Caco-2 (cell line): ENCODE measurements around the gene SLC30A4. TPM values are rescaled to one million over a fixed set of nuclear protein-coding genes. Genes with fewer than 3 reads are reported as not detected.

ENCODE experiments used
- BruUV-seq: library from RNA; stranded (reverse); fragments of 400-500 nt; replicated peaks from 2 replicates; lab custom pipeline; 2021; lab: Mats Ljungman, UMichigan
- CTCF ChIA-PET: fragments of 300-600 bp; sonication (Branson Sonifier 250); formaldehyde crosslinking; loops from one replicate; lab custom pipeline; 2022; ENCODE audit warnings: antibody characterized with exemption; lab: Charles Lee
- POLR2A ChIA-PET: fragments of 300-600 bp; sonication (Branson Sonifier 250); formaldehyde crosslinking; loops from one replicate; lab custom pipeline; 2022; ENCODE audit warnings: antibody characterized with exemption; lab: Charles Lee
- DNase-seq, 2 experiments: peaks; one replicate each; pipeline versions ENCODE4 v3.0.0 to v3.0.0-alpha.2; 2020 to 2022
- H3K27me3 ChIP-seq: replicated peaks from 2 replicates; pipeline ENCODE4 v1.6.0; 2011; ENCODE audit warnings: low read length; ENCODE audit not compliant: control insufficient read depth, insufficient read depth
- H3K36me3 ChIP-seq: 2 replicates; pipeline ENCODE4 v1.5.1; 2011; ENCODE audit warnings: low read length; ENCODE audit not compliant: control insufficient read depth, insufficient read depth
- H3K4me1 ChIP-seq: fragments of 250-450 bp; sonication (Bioruptor Pico); 2 replicates; pipeline ENCODE4 v1.5.1; 2020; ENCODE audit warnings: mild to moderate bottlenecking
- H3K4me3 ChIP-seq: 2 replicates; pipeline ENCODE4 v1.5.1; 2011; ENCODE audit warnings: low read depth, mild to moderate bottlenecking, control low read depth, low read length
- H3K9me3 ChIP-seq: fragments of 250-450 bp; sonication (Bioruptor Pico); 2 replicates; pipeline ENCODE4 v1.5.1; 2020; ENCODE audit warnings: mild to moderate bottlenecking, moderate library complexity
- H3K27ac Mint-ChIP-seq: one replicate; pipeline ENCODE4 v1.8.0; 2022; ENCODE audit warnings: mixed read lengths; ENCODE audit not compliant: unreplicated experiment
- H3K27me3 Mint-ChIP-seq: one replicate; pipeline ENCODE4 v1.8.0; 2022; ENCODE audit warnings: mixed read lengths; ENCODE audit not compliant: insufficient read depth, unreplicated experiment
- H3K36me3 Mint-ChIP-seq: one replicate; pipeline ENCODE4 v1.8.0; 2022; ENCODE audit warnings: mild to moderate bottlenecking, mixed read lengths; ENCODE audit not compliant: insufficient read depth, unreplicated experiment
- H3K4me1 Mint-ChIP-seq: one replicate; pipeline ENCODE4 v1.8.0; 2022; ENCODE audit warnings: low read depth, mixed read lengths; ENCODE audit not compliant: unreplicated experiment
- H3K4me3 Mint-ChIP-seq: one replicate; pipeline ENCODE4 v1.8.0; 2022; ENCODE audit warnings: mild to moderate bottlenecking, moderate library complexity, mixed read lengths; ENCODE audit not compliant: unreplicated experiment
- H3K9me3 Mint-ChIP-seq: one replicate; pipeline ENCODE4 v1.8.0; 2022; ENCODE audit warnings: mixed read lengths; ENCODE audit not compliant: unreplicated experiment
- intact Hi-C: fragments of 100-400 bp; cut with micrococcal nuclease; formaldehyde crosslinking; loops from one replicate; pipeline ENCODE4 v1.10.0; 2022; ENCODE audit not compliant: unreplicated experiment
- total RNA-seq: library from RNA; stranded (reverse); gene quantifications from 2 replicates; pipeline ENCODE4 v1.2.3, GENCODE V29; 2022
- TF ChIP-seq, protein P1 (sequence below), 2 experiments: fragments of 200-600 bp in 1 of 2; IDR thresholded peaks; 1 replicate in 1 of 2; 2 replicates in 1 of 2; pipeline versions ENCODE4 v1.5.1 to v1.8.0; 2011 to 2022; ENCODE audit warnings: antibody characterized with exemption in 1 of 2, control low read depth in 1 of 2, inconsistent platforms in 1 of 2, low read depth in 1 of 2, low read length in 1 of 2, mild to moderate bottlenecking in 1 of 2, moderate library complexity in 1 of 2; ENCODE audit not compliant: insufficient read depth in 1 of 2, severe bottlenecking in 1 of 2, unreplicated experiment in 1 of 2

SLC30A4 gene
- total RNA-seq, 1 experiment from 2014 or later = 0.61 TPM

DNA sequence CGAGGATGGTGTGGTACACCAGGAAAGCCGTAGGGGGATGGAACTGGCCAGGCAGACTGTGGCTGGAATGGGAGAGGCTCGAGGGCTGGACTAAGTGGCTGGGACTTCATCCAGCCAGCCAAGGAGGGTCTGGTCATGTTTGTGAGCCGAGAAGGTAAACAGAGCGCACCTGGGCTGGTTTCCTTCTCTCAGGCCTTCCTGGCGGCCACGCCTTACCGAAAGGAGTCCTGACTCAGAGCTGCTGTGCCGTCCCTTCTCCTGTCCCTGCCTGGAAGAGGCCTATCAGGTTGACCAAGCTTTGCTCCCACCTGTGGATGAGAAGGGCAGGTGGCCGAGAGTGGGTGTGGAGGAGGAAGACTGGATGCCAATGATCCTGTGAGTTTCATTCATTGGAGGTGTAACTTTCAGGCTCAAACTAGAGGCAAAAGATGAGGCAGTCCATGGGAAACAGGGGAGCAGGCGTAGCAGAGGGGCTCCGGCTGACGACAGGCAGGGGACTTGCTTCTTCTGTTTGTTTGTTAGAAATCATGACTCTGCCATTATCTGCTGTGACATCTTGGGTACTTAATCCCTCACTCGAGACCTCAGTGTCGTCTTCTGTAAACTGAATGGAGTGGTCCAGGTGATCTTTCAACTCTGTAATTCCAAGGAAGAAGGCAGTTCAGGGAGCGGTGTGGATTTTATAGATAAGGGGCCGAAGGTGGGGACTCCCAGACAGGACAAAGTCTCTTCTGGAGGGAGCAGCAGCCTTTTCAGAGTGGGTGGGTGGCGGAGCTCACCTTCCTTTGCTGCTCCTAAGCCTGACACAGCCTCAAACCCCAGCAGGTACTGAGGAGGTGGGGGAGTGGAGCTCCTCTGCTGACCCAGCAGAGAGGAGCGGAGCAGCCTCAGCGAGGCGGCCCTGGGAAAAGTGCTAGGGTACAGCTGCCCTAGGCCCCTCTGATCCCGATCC, 72.4 kb downstream of the SLC30A4 start:
- intact Hi-C loops = loop anchor here (2.0 kb wide), 1 partner anchor 283 kb away; no protein-coding TSS in a partner anchor
- no peaks in the 10 kb centered on the region for H3K36me3 ChIP-seq
- H3K36me3 Mint-ChIP-seq = peaks cover 5% of the 10 kb centered on the region
- peaks cover 25% of the 10 kb centered on the region for H3K4me1 Mint-ChIP-seq
- peaks cover 6% of the 10 kb centered on the region for H3K9me3 ChIP-seq
- H3K4me1 ChIP-seq = peaks cover 32% of the 10 kb centered on the region
- peak; percentile 43 to 78 for DNase-seq
- POLR2A ChIA-PET = no interaction called here
- BruUV-seq = no TSS peak
- no peaks in the 10 kb centered on the region for H3K27me3 ChIP-seq
- H3K9me3 Mint-ChIP-seq = no peaks in the 10 kb centered on the region
- CTCF ChIA-PET = interaction anchor here (0.5 to 1.8 kb wide), 3 partner anchors 10 to 320 kb away, joined by 3 to 7 read pairs (median 5); partner anchors contain the start of genes DUOX1 and DUOXA1
- no peak overlapping the region; the same call in 1 of the 2 replicates for H3K4me3 ChIP-seq
- TF ChIP-seq, protein P1, sequence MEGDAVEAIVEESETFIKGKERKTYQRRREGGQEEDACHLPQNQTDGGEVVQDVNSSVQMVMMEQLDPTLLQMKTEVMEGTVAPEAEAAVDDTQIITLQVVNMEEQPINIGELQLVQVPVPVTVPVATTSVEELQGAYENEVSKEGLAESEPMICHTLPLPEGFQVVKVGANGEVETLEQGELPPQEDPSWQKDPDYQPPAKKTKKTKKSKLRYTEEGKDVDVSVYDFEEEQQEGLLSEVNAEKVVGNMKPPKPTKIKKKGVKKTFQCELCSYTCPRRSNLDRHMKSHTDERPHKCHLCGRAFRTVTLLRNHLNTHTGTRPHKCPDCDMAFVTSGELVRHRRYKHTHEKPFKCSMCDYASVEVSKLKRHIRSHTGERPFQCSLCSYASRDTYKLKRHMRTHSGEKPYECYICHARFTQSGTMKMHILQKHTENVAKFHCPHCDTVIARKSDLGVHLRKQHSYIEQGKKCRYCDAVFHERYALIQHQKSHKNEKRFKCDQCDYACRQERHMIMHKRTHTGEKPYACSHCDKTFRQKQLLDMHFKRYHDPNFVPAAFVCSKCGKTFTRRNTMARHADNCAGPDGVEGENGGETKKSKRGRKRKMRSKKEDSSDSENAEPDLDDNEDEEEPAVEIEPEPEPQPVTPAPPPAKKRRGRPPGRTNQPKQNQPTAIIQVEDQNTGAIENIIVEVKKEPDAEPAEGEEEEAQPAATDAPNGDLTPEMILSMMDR (IDR thresholded peaks at IDR 0.05; ENCODE audit: insufficient read depth in 1 of 2, low read depth in 1 of 2, low read length in 1 of 2, severe bottlenecking in 1 of 2, unreplicated experiment in 1 of 2) = no peak
- peak overlapping the region; percentile 90 for H3K27ac Mint-ChIP-seq
- peak overlapping the region; percentile 66 for H3K4me3 Mint-ChIP-seq
- no peaks in the 10 kb centered on the region for H3K27me3 Mint-ChIP-seq

DNA sequence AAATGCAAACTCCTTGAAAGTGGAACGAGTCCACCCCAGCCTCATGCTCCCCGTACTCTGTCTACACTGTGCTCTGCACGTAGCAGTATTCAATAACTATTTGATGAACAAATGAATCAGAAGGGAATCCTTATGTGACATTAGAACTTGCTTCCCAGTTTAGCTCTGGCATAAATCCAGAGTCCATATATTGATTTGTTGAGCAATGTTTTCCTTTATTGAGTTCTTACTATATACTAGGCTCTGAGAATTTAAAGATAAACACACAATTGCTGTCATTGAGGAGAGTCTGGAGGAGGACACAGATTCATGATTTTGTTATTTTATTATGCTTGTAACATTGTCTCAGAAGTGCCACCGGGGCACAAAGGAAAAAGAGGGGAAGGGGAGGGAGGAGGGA, 73.2 kb downstream of the SLC30A4 start:
- intact Hi-C loops = loop anchor here (2.0 kb wide), 1 partner anchor 283 kb away; no protein-coding TSS in a partner anchor
- no peak for DNase-seq
- peaks cover 31% of the 10 kb centered on the region for H3K4me1 Mint-ChIP-seq
- H3K4me1 ChIP-seq = peaks cover 32% of the 10 kb centered on the region
- H3K27me3 ChIP-seq = no peaks in the 10 kb centered on the region
- POLR2A ChIA-PET = no interaction called here
- H3K27ac Mint-ChIP-seq = peak overlapping the region; percentile 90
- H3K9me3 Mint-ChIP-seq = no peaks in the 10 kb centered on the region
- no peaks in the 10 kb centered on the region for H3K27me3 Mint-ChIP-seq
- H3K9me3 ChIP-seq = peaks cover 6% of the 10 kb centered on the region
- H3K36me3 Mint-ChIP-seq = peaks cover 5% of the 10 kb centered on the region
- H3K4me3 Mint-ChIP-seq = peak overlapping the region; percentile 66
- CTCF ChIA-PET = interaction anchor here (1.8 kb wide), 1 partner anchor 10 kb away, joined by 5 read pairs; no protein-coding TSS in a partner anchor
- H3K36me3 ChIP-seq = no peaks in the 10 kb centered on the region
- TF ChIP-seq, protein P1 (IDR thresholded peaks at IDR 0.05; ENCODE audit: insufficient read depth in 1 of 2, low read depth in 1 of 2, low read length in 1 of 2, severe bottlenecking in 1 of 2, unreplicated experiment in 1 of 2) = no peak
- no peak overlapping the region; the same call in 1 of the 2 replicates for H3K4me3 ChIP-seq
- BruUV-seq = no TSS peak

DNA sequence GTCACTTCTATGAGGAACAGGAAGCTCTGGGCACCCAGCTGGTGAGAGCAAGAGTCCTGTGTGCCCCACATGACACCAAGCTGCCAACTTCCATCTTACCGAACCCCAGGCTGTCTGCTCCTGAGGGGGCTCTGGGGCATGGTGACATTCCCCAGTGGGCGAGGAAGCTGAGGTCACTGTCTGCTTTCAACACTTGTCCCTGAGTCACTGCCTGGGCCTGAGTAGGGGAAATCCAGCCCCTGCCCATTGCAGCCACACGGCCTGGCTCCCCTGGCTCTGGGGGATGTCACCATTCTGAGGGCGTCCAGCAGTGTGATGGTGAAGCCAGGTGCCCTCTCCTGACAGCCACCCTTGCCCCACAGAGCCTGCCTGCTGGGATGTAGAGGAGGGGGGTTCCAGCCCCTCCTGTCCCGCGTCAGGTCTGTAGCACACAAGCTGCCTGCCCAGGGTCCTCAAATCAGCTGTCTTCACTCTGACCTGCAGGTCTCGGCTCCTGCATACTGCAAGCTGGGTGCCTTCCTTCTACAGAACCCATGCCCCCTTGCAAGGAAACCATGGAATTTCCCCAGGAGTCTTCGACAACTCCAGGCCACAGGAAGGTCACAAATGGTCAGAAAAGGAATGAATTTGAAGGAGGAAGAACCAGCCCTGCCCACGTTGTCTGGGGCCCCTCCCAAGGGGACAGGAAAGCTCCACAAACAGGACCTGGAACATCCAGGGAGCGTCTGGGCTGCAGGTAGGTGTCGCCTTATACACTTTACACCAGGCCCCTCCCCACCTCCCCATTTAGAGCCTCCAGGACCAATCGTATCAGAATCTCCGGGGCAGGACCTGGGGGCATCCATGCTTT, 74.3 kb downstream of the SLC30A4 start:
- peaks cover 31% of the 10 kb centered on the region for H3K4me1 Mint-ChIP-seq
- no peaks in the 10 kb centered on the region for H3K27me3 Mint-ChIP-seq
- H3K27ac Mint-ChIP-seq = peak overlapping the region; percentile 67
- TF ChIP-seq, protein P1 (IDR thresholded peaks at IDR 0.05; ENCODE audit: insufficient read depth in 1 of 2, low read depth in 1 of 2, low read length in 1 of 2, severe bottlenecking in 1 of 2, unreplicated experiment in 1 of 2) = no peak
- H3K27me3 ChIP-seq = no peaks in the 10 kb centered on the region
- no TSS peak for BruUV-seq
- CTCF ChIA-PET = no interaction called here
- intact Hi-C loops = loop anchor here (2.0 kb wide), 1 partner anchor 281 kb away; no protein-coding TSS in a partner anchor
- H3K36me3 ChIP-seq = no peaks in the 10 kb centered on the region
- H3K4me3 ChIP-seq = no peak overlapping the region
- no peak overlapping the region for H3K4me3 Mint-ChIP-seq
- H3K9me3 ChIP-seq = peaks cover 6% of the 10 kb centered on the region
- H3K36me3 Mint-ChIP-seq = peaks cover 5% of the 10 kb centered on the region
- no peaks in the 10 kb centered on the region for H3K9me3 Mint-ChIP-seq
- DNase-seq = peak in 1 of 2 experiments; percentile 54
- POLR2A ChIA-PET = no interaction called here
- peaks cover 32% of the 10 kb centered on the region for H3K4me1 ChIP-seq
